H9 (cell line): ENCODE results near the gene FKBP11. TPM values are rescaled to one million over a fixed set of nuclear protein-coding genes. Genes with fewer than 3 reads are reported as not detected.

Experiments used
- DNase-seq: peaks from one replicate; pipeline ENCODE4 v3.0.0-alpha.2; 2017
- H2AFZ ChIP-seq: one replicate; pipeline ENCODE4 v1.6.1; 2013; ENCODE audit warnings: mild to moderate bottlenecking, low read length, control low read depth, moderate library complexity
- H2AK5ac ChIP-seq: 2 replicates; pipeline ENCODE4 v1.6.1; 2013; ENCODE audit warnings: low read length, control low read depth, mixed read lengths; ENCODE audit not compliant: insufficient read length
- H2BK120ac ChIP-seq: one replicate; pipeline ENCODE4 v1.6.1; 2013; ENCODE audit warnings: low read depth, mild to moderate bottlenecking, low read length, control low read depth, inconsistent platforms; ENCODE audit not compliant: poor library complexity, severe bottlenecking
- H2BK12ac ChIP-seq: 2 replicates; pipeline ENCODE4 v1.6.1; 2013; ENCODE audit warnings: low read length, control low read depth, mixed read lengths, low read depth; ENCODE audit not compliant: insufficient read length
- H2BK15ac ChIP-seq: 2 replicates; pipeline ENCODE4 v1.6.1; 2013; ENCODE audit warnings: low read depth, low read length, control low read depth
- H2BK20ac ChIP-seq: one replicate; pipeline ENCODE4 v1.6.1; 2013; ENCODE audit warnings: low read depth, mild to moderate bottlenecking, low read length, control low read depth, inconsistent platforms; ENCODE audit not compliant: poor library complexity, severe bottlenecking
- H2BK5ac ChIP-seq: 2 replicates; pipeline ENCODE4 v1.6.1; 2013; ENCODE audit warnings: low read length, control low read depth, mixed read lengths; ENCODE audit not compliant: insufficient read length
- H3K14ac ChIP-seq: 2 replicates; pipeline ENCODE4 v1.6.1; 2013; ENCODE audit warnings: low read length, control low read depth; ENCODE audit not compliant: insufficient read depth
- H3K18ac ChIP-seq: 2 replicates; pipeline ENCODE4 v1.6.1; 2013; ENCODE audit warnings: low read depth, mild to moderate bottlenecking, mixed read lengths, low read length, control low read depth; ENCODE audit not compliant: insufficient read length
- H3K23ac ChIP-seq: 2 replicates; pipeline ENCODE4 v1.6.1; 2013; ENCODE audit warnings: low read length, control low read depth, mixed read lengths, low read depth; ENCODE audit not compliant: insufficient read length
- H3K23me2 ChIP-seq: 2 replicates; pipeline ENCODE4 v1.6.1; 2013; ENCODE audit warnings: low read depth, mild to moderate bottlenecking, mixed read lengths, low read length, control low read depth; ENCODE audit not compliant: insufficient read length, poor library complexity, severe bottlenecking
- H3K27ac ChIP-seq: 2 replicates; pipeline ENCODE4 v1.5.1; 2013; ENCODE audit warnings: low read length, control low read depth, mixed read lengths, low read depth; ENCODE audit not compliant: insufficient read length
- H3K27me3 ChIP-seq: 2 replicates; pipeline ENCODE4 v1.6.1; 2013; ENCODE audit warnings: low read length, control low read depth, inconsistent platforms; ENCODE audit not compliant: insufficient read depth
- H3K4ac ChIP-seq: 2 replicates; pipeline ENCODE4 v1.6.1; 2013; ENCODE audit warnings: low read depth, mild to moderate bottlenecking, control low read depth, inconsistent platforms, low read length, moderate library complexity
- H3K4me1 ChIP-seq: 2 replicates; pipeline ENCODE4 v1.6.1; 2013; ENCODE audit warnings: low read length, control low read depth, inconsistent platforms; ENCODE audit not compliant: insufficient read depth
- H3K4me2 ChIP-seq: 2 replicates; pipeline ENCODE4 v1.6.1; 2013; ENCODE audit warnings: low read length, control low read depth, mixed read lengths; ENCODE audit not compliant: insufficient read length, insufficient read depth
- H3K56ac ChIP-seq: 2 replicates; pipeline ENCODE4 v1.6.1; 2013; ENCODE audit warnings: low read depth, mild to moderate bottlenecking, mixed read lengths, low read length, control low read depth; ENCODE audit not compliant: insufficient read length
- H3K79me1 ChIP-seq: 2 replicates; pipeline ENCODE4 v1.6.1; 2013; ENCODE audit warnings: low read depth, mild to moderate bottlenecking, moderate library complexity, low read length, control low read depth, inconsistent platforms; ENCODE audit not compliant: insufficient read depth, poor library complexity, severe bottlenecking
- H3K79me2 ChIP-seq: 2 replicates; pipeline ENCODE4 v1.6.1; 2013; ENCODE audit warnings: low read length, control low read depth, inconsistent platforms; ENCODE audit not compliant: insufficient read depth
- H3K9ac ChIP-seq: 2 replicates; pipeline ENCODE4 v1.6.1; 2013; ENCODE audit warnings: low read length, control low read depth, mixed read lengths; ENCODE audit not compliant: insufficient read length; ENCODE audit errors: extremely low read depth
- H3K9me3 ChIP-seq: one replicate; pipeline ENCODE4 v1.6.1; 2013; ENCODE audit warnings: low read depth, low read length, inconsistent platforms; ENCODE audit not compliant: control insufficient read depth
- H3T11ph ChIP-seq: one replicate; pipeline ENCODE4 v1.6.1; 2013; ENCODE audit warnings: mild to moderate bottlenecking, low read length, control low read depth, inconsistent platforms
- H4K20me1 ChIP-seq: one replicate; pipeline ENCODE4 v1.6.1; 2013; ENCODE audit not compliant: control insufficient read depth, insufficient read length, insufficient read depth
- H4K5ac ChIP-seq: 2 replicates; pipeline ENCODE4 v1.6.1; 2013; ENCODE audit warnings: low read depth, mild to moderate bottlenecking, mixed read lengths, low read length, control low read depth; ENCODE audit not compliant: insufficient read length
- H4K8ac ChIP-seq: replicated peaks from 2 replicates; pipeline ENCODE4 v1.6.1; 2013; ENCODE audit warnings: low read length, control low read depth, mixed read lengths, low read depth; ENCODE audit not compliant: insufficient read length
- H4K91ac ChIP-seq: 2 replicates; pipeline ENCODE4 v1.6.1; 2013; ENCODE audit warnings: low read depth, mild to moderate bottlenecking, moderate library complexity, mixed read lengths, low read length, control low read depth; ENCODE audit not compliant: insufficient read length
- H3K27ac Mint-ChIP-seq, 3 experiments: 2 replicates in 2 of 3; 3 replicates in 1 of 3; pipeline ENCODE4 v1.8.0; 2020 to 2021; ENCODE audit warnings: mixed read lengths in 3 of 3, mild to moderate bottlenecking in 1 of 3, moderate library complexity in 1 of 3
- H3K27me3 Mint-ChIP-seq: 2 replicates; pipeline ENCODE4 v1.8.0; 2021; ENCODE audit warnings: low read depth, mild to moderate bottlenecking, moderate library complexity, mixed read lengths
- H3K36me3 Mint-ChIP-seq, 3 experiments: 2 replicates in 2 of 3; 3 replicates in 1 of 3; pipeline ENCODE4 v1.8.0; 2020 to 2021; ENCODE audit warnings: low read depth in 3 of 3, mixed read lengths in 3 of 3; ENCODE audit not compliant: insufficient read depth in 1 of 3
- H3K4me1 Mint-ChIP-seq, 2 experiments: 2 replicates each; pipeline ENCODE4 v1.8.0; 2020; ENCODE audit warnings: mixed read lengths in 2 of 2
- H3K4me3 Mint-ChIP-seq, 2 experiments: 2 replicates in 1 of 2; 3 replicates in 1 of 2; pipeline ENCODE4 v1.8.0; 2020 to 2021; ENCODE audit warnings: mild to moderate bottlenecking in 2 of 2, mixed read lengths in 2 of 2, moderate library complexity in 1 of 2
- H3K9me3 Mint-ChIP-seq, 2 experiments: 2 replicates in 1 of 2; 3 replicates in 1 of 2; pipeline ENCODE4 v1.8.0; 2020; ENCODE audit warnings: mild to moderate bottlenecking in 2 of 2, mixed read lengths in 2 of 2, moderate library complexity in 1 of 2
- WGBS: extraction: QIAGEN DNeasy Blood & Tissue Kit; methylation state at CpG from one replicate; pipeline ENCODE4 v1.1.7; 2013; ENCODE audit warnings: missing lambda C conversion rate, low lambda C conversion rate, mixed read lengths; ENCODE audit not compliant: insufficient read length; ENCODE audit errors: extremely low coverage; 5-methylcytosine and 5-hydroxymethylcytosine counted together
- total RNA-seq: library from RNA; stranded (reverse); gene quantifications from 2 replicates; pipeline ENCODE4 v1.2.1, GENCODE V29; 2021
- TF ChIP-seq, protein P1 (sequence below): fragments of 200-600 bp; sonication (generic); conservative IDR thresholded peaks from 3 replicates; pipeline ENCODE4 v1.8.0; 2021; ENCODE audit warnings: antibody characterized with exemption, mild to moderate bottlenecking

FKBP11 gene
- total RNA-seq, 1 experiment from 2014 or later, result 40.8 TPM

DNA sequence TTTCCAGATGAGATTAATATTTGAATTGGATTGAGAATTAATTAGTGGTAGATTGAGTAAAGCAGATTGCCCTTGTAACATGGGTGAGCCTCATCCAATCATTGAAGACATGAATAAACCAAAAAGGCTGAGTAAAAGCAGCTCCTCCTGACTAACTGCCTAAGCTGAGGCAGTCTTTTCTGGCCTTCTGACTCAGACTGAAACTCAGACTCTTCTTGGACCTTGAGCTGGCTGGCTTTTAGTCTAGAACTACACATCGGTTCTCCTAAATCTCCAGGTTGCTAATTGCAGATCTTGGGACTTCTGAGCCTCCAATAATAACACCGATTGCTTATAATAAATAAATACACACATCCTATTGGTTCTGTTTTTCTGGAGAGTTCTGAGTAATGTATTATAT is 24.0 kb downstream of the FKBP11 start:
- Histone ChIP-seq H3T11ph (no peak overlapping the region), H3K27me3 (no peaks in the 10 kb centered on the region), H3K18ac (no peak overlapping the region), H3K79me1 (no peaks in the 10 kb centered on the region), H2AFZ (no peak overlapping the region), H2BK15ac (no peak overlapping the region), H3K4me1 (no peaks in the 10 kb centered on the region), H3K4me2 (no peak overlapping the region), H3K14ac (no peak overlapping the region), H4K8ac (no peak overlapping the region), H4K20me1 (no peaks in the 10 kb centered on the region), H3K23me2 (no peaks in the 10 kb centered on the region), H3K79me2 (no peaks in the 10 kb centered on the region), H2BK12ac (no peak overlapping the region), H2AK5ac (no peak overlapping the region), H2BK20ac (no peak overlapping the region), H2BK5ac (no peak overlapping the region), H4K5ac (no peak overlapping the region), H3K27ac (no peak overlapping the region), H3K23ac (no peak overlapping the region), H3K56ac (no peak overlapping the region), H2BK120ac (no peak overlapping the region), H4K91ac (no peak overlapping the region), H3K4ac (no peak overlapping the region), H3K9ac (no peak overlapping the region), H3K9me3 (no peaks in the 10 kb centered on the region)
- peaks cover 32% of the 10 kb centered on the region for H3K27me3 Mint-ChIP-seq
- no peaks in the 10 kb centered on the region for H3K36me3 Mint-ChIP-seq
- H3K4me3 Mint-ChIP-seq, result no peak overlapping the region
- H3K4me1 Mint-ChIP-seq, result 0 out of 4 replicates have a peak, but pooled peaks cover 0 to 4% of the 10 kb centered on the region in 2 experiments
- H3K9me3 Mint-ChIP-seq, result no peaks in the 10 kb centered on the region; a peak in 1 of 5 replicates
- WGBS, result no CpG with 5 or more reads among the region's 2 CpGs
- no peak overlapping the region for H3K27ac Mint-ChIP-seq
- no peak for DNase-seq
- TF ChIP-seq, protein P1, sequence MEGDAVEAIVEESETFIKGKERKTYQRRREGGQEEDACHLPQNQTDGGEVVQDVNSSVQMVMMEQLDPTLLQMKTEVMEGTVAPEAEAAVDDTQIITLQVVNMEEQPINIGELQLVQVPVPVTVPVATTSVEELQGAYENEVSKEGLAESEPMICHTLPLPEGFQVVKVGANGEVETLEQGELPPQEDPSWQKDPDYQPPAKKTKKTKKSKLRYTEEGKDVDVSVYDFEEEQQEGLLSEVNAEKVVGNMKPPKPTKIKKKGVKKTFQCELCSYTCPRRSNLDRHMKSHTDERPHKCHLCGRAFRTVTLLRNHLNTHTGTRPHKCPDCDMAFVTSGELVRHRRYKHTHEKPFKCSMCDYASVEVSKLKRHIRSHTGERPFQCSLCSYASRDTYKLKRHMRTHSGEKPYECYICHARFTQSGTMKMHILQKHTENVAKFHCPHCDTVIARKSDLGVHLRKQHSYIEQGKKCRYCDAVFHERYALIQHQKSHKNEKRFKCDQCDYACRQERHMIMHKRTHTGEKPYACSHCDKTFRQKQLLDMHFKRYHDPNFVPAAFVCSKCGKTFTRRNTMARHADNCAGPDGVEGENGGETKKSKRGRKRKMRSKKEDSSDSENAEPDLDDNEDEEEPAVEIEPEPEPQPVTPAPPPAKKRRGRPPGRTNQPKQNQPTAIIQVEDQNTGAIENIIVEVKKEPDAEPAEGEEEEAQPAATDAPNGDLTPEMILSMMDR, result no peak
